ENCODE data around the gene NUP98.

Gene NUP98

GRCh38 chr11:3825473-3826154, 28.3 kb upstream of the NUP98 start:
- TF ChIP-seq, protein P1, sequence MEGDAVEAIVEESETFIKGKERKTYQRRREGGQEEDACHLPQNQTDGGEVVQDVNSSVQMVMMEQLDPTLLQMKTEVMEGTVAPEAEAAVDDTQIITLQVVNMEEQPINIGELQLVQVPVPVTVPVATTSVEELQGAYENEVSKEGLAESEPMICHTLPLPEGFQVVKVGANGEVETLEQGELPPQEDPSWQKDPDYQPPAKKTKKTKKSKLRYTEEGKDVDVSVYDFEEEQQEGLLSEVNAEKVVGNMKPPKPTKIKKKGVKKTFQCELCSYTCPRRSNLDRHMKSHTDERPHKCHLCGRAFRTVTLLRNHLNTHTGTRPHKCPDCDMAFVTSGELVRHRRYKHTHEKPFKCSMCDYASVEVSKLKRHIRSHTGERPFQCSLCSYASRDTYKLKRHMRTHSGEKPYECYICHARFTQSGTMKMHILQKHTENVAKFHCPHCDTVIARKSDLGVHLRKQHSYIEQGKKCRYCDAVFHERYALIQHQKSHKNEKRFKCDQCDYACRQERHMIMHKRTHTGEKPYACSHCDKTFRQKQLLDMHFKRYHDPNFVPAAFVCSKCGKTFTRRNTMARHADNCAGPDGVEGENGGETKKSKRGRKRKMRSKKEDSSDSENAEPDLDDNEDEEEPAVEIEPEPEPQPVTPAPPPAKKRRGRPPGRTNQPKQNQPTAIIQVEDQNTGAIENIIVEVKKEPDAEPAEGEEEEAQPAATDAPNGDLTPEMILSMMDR (IDR thresholded peaks at IDR 0.05; ENCODE audit: low read depth, low read length) = no peak
- no peak for DNase-seq (ENCODE audit: extremely low read depth, low read depth)

DNA sequence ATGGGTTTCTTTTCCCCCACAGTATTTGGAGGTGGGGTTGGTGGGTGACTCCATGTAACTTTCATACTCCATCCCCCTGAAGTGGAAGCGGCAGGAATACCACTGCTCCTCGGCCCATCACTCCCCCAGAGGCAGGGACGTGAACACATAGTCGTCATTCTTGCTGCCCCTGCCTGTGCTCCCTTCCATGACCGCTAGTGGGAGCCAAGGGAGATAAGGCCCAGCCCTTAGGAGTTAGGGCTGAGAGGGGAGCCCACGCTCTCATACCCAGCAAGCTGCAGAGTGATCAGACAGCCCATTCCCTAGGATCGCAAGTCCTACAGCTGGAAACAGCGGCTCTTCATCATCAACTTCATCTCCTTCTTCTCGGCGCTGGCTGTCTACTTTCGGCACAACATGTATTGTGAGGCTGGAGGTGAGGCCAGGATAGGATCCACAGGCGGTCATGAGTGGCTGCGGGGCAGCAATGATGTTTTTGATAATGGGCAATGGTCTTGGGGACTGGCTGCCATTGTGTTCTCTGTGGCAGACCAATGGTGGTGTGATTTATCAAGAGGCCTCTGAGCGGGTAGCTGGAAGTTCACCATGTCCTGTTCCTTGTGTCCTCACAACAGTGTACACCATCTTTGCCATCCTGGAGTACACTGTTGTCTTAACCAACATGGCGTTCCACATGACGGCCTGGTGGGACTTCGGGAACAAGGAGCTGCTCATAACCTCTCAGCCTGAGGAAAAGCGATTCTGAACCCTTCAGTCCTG, 27.5 kb upstream of the NUP98 start:
- no peak for DNase-seq (ENCODE audit: extremely low read depth, low read depth)
- TF ChIP-seq, protein P1 (IDR thresholded peaks at IDR 0.05; ENCODE audit: low read depth, low read length) = peak; percentile 43

DNA sequence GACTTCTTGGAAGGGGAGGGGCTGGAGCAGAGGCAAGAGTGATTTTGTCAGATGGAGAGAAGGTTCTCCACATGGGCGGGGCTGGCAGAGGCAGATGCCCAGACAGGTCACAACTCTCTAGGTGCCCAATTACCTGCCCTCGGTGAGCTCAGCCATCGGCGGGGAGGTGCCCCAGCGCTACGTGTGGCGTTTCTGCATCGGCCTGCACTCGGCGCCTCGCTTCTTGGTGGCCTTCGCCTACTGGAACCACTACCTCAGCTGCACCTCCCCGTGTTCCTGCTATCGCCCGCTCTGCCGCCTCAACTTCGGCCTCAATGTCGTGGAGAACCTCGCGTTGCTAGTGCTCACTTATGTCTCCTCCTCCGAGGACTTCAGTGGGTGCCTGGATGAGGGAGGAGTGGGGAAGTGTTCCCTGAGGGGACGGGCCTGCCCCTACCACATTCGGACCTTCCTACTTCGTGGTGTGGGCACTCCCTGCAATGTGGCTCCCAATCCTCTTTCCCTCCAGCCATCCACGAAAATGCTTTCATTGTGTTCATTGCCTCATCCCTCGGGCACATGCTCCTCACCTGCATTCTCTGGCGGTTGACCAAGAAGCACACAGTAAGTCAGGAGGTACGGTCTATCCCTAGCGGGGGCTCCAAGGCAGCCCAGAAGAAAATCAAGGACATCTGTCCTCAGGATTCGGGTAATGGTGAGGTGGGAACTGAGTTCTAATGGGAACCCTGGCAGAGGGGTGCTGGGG, 26.6 kb upstream of the NUP98 start:
- DNase-seq (ENCODE audit: extremely low read depth, low read depth) = no peak
- TF ChIP-seq, protein P1 (IDR thresholded peaks at IDR 0.05; ENCODE audit: low read depth, low read length) = no peak

GRCh38 chr11:3823303-3823702, 25.9 kb upstream of the NUP98 start:
- peak; percentile 39 for DNase-seq (ENCODE audit: extremely low read depth, low read depth)
- TF ChIP-seq, protein P1 (IDR thresholded peaks at IDR 0.05; ENCODE audit: low read depth, low read length) = no peak

GRCh38 chr11:3822312-3822711, 25.0 kb upstream of the NUP98 start:
- TF ChIP-seq, protein P1 (IDR thresholded peaks at IDR 0.05; ENCODE audit: low read depth, low read length) = no peak

DNA sequence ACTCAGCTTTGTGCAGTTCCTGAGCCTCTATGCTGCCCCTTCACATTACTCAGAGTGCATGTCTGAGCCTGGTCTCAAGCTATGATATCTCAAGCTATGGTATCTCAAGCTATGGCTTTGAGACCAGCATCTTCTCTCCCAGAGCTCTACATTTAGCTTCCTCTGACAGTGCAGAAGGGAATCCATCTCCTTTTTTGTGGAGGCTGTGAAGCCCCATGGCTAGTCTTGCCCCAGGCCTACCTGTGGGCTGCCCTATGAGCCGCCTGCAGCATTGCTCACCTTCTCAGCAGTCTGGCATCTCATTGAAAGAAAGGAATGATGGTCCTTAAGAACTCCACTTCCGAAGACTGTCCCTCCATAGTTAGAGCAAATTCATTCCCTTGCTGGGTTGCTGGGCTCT, 23.6 kb upstream of the NUP98 start:
- TF ChIP-seq, protein P1 (IDR thresholded peaks at IDR 0.05; ENCODE audit: low read depth, low read length) = no peak

More at GRCh38 chr11:3822312-3822711, 25.0 kb upstream of the NUP98 start:
- DNase-seq (ENCODE audit: extremely low read depth, low read depth) = no peak

More for the DNA sequence above, 23.6 kb upstream of the NUP98 start:
- no peak for DNase-seq (ENCODE audit: extremely low read depth, low read depth)
